GM19455 (cell line): Measurements from ENCODE around the gene RPP30.
"Not testable (repeated sequence)": the region's sequence is repeated elsewhere in the genome, so short reads cannot be mapped to it uniquely, and the experiment has no call there.

ENCODE experiments used
- ATAC-seq: cut with Tn5 transposase; IDR thresholded peaks from one replicate; pipeline ENCODE4 v1.9.1; 2021; ENCODE audit not compliant: unreplicated experiment

RPP30 gene

GRCh38 chr10:90866050-90866598, 5.7 kb upstream of the RPP30 start:
- ATAC-seq = no peak

GRCh38 chr10:90871279-90871765, 452 bp upstream of the RPP30 start:
- ATAC-seq = peak; percentile 68

- no peak for ATAC-seq
Measured at GRCh38 chr10:90872648-90873020, 860 bp downstream of the RPP30 start.

GRCh38 chr10:90879062-90879461, 7.3 kb downstream of the RPP30 start:
- no peak for ATAC-seq

GRCh38 chr10:90880059-90880719, 8.4 kb downstream of the RPP30 start:
- not testable (repeated sequence) for ATAC-seq

- no peak for ATAC-seq
Measured at GRCh38 chr10:90884431-90884830, 12.7 kb downstream of the RPP30 start.

GRCh38 chr10:90885176-90885575, 13.4 kb downstream of the RPP30 start:
- no peak for ATAC-seq

GRCh38 chr10:90887555-90887954, 15.8 kb downstream of the RPP30 start:
- no peak for ATAC-seq

- ATAC-seq = no peak
Measured at GRCh38 chr10:90888387-90888786, 16.6 kb downstream of the RPP30 start.

- ATAC-seq = no peak
Measured at GRCh38 chr10:90889636-90890035, 17.9 kb downstream of the RPP30 start.

- ATAC-seq = no peak
Measured at GRCh38 chr10:90890347-90890746, 18.6 kb downstream of the RPP30 start.

- no peak for ATAC-seq
Measured at GRCh38 chr10:90893190-90893589, 21.4 kb downstream of the RPP30 start.

- not testable (repeated sequence) for ATAC-seq
Measured at GRCh38 chr10:90896916-90897315, 25.1 kb downstream of the RPP30 start.

GRCh38 chr10:90905925-90906324, 34.2 kb downstream of the RPP30 start:
- no peak for ATAC-seq

GRCh38 chr10:90906596-90906995, 34.8 kb downstream of the RPP30 start:
- ATAC-seq = no peak

- ATAC-seq = peak; percentile 77
Measured at GRCh38 chr10:90911133-90912051, 39.6 kb downstream of the RPP30 start.

- ATAC-seq = no peak
Measured at GRCh38 chr10:90912174-90912573, 40.4 kb downstream of the RPP30 start.

GRCh38 chr10:90912854-90913479, 41.2 kb downstream of the RPP30 start:
- ATAC-seq = no peak

- ATAC-seq = no peak
Measured at GRCh38 chr10:90913774-90914420, 42.1 kb downstream of the RPP30 start.

GRCh38 chr10:90914992-90915765, 43.4 kb downstream of the RPP30 start:
- no peak for ATAC-seq
